Activated CD8-positive, alpha-beta memory T cell treated with anti-CD3 and anti-CD28 coated beads, Interleukin-2, amount 50 U/mL, for 48 hours (primary cell): ENCODE data around the gene PPP1R1C.
"Not testable (repeated sequence)": the region's sequence is repeated elsewhere in the genome, so short reads cannot be mapped to it uniquely, and the experiment has no call there.

Experiments used
- DNase-seq: peaks from one replicate; pipeline ENCODE4 v3.0.0-alpha.2; 2020

PPP1R1C gene

GRCh38 chr2:181985632-181986205 lies at the start of gene PPP1R1C:
Gene PPP1R1C (plus strand): TSS chr2:181985853. CDS start chr2:181986111, 258 bp downstream.
- no peak for DNase-seq

GRCh38 chr2:181937473-181937872 lies 48.2 kb upstream of the PPP1R1C start:
- DNase-seq: no peak

GRCh38 chr2:181943411-181944124 lies 42.1 kb upstream of the PPP1R1C start:
- DNase-seq: no peak

GRCh38 chr2:181944164-181944913 lies 41.3 kb upstream of the PPP1R1C start:
- no peak for DNase-seq

- DNase-seq: no peak
Measured at GRCh38 chr2:181944914-181945291, 40.8 kb upstream of the PPP1R1C start.

- DNase-seq: no peak
Measured at GRCh38 chr2:181946444-181947127, 39.1 kb upstream of the PPP1R1C start.

- no peak for DNase-seq
Measured at GRCh38 chr2:181947273-181947672, 38.4 kb upstream of the PPP1R1C start.

- no peak for DNase-seq
Measured at GRCh38 chr2:181948227-181948626, 37.4 kb upstream of the PPP1R1C start.

- DNase-seq: no peak
Measured at GRCh38 chr2:181949047-181949446, 36.6 kb upstream of the PPP1R1C start.

- no peak for DNase-seq
Measured at GRCh38 chr2:181952404-181953226, 33.0 kb upstream of the PPP1R1C start.

- DNase-seq: peak; percentile 79
Measured at GRCh38 chr2:181953881-181954537, 31.6 kb upstream of the PPP1R1C start.

- DNase-seq: no peak
Measured at GRCh38 chr2:181954538-181954883, 31.1 kb upstream of the PPP1R1C start.

GRCh38 chr2:181955010-181955409 lies 30.6 kb upstream of the PPP1R1C start:
- no peak for DNase-seq

- DNase-seq: not testable (repeated sequence)
Measured at GRCh38 chr2:181955866-181956265, 29.8 kb upstream of the PPP1R1C start.

GRCh38 chr2:181957668-181958067 lies 28.0 kb upstream of the PPP1R1C start:
- DNase-seq: no peak

GRCh38 chr2:181958726-181959125 lies 26.9 kb upstream of the PPP1R1C start:
- DNase-seq: no peak

GRCh38 chr2:181959508-181959907 lies 26.1 kb upstream of the PPP1R1C start:
- DNase-seq: no peak

GRCh38 chr2:181961167-181961566 lies 24.5 kb upstream of the PPP1R1C start:
- not testable (repeated sequence) for DNase-seq

GRCh38 chr2:181962142-181962541 lies 23.5 kb upstream of the PPP1R1C start:
- DNase-seq: no peak

- DNase-seq: no peak
Measured at GRCh38 chr2:181970160-181970794, 15.4 kb upstream of the PPP1R1C start.

- no peak for DNase-seq
Measured at GRCh38 chr2:181971032-181971431, 14.6 kb upstream of the PPP1R1C start.
